HEK293T (cell line): ENCODE measurements around the gene FTCD.

Source experiments
- BHLHE40 ChIP-seq: fragments of 450-650 bp; IDR thresholded peaks from 2 replicates; pipeline ENCODE4 v1.6.1; 2016; ENCODE audit warnings: mild to moderate bottlenecking, moderate library complexity, borderline replicate concordance
- FOXA1 ChIP-seq: fragments of 450-650 bp; IDR thresholded peaks from 2 replicates; pipeline ENCODE4 v1.6.1; 2016; ENCODE audit warnings: mild to moderate bottlenecking
- FOXM1 ChIP-seq: fragments of 450-650 bp; IDR thresholded peaks from 2 replicates; pipeline ENCODE4 v1.6.1; 2017; ENCODE audit warnings: mild to moderate bottlenecking, borderline replicate concordance
- HDGF ChIP-seq: fragments of 450-650 bp; IDR thresholded peaks from 2 replicates; pipeline ENCODE4 v1.6.1; 2017; ENCODE audit warnings: antibody characterized with exemption, borderline replicate concordance
- L3MBTL2 ChIP-seq: fragments of 450-650 bp; conservative IDR thresholded peaks from 2 replicates; pipeline ENCODE4 v1.6.1; 2016; ENCODE audit warnings: mild to moderate bottlenecking
- SP1 ChIP-seq: fragments of 450-650 bp; IDR thresholded peaks from 2 replicates; pipeline ENCODE4 v1.6.1; 2017
- SUZ12 ChIP-seq: fragments of 450-650 bp; IDR thresholded peaks from 2 replicates; pipeline ENCODE4 v1.6.1; 2016; ENCODE audit warnings: mild to moderate bottlenecking
- TARDBP ChIP-seq: fragments of 450-650 bp; IDR thresholded peaks from 2 replicates; pipeline ENCODE4 v1.6.1; 2016

GRCh38 chr21:46168659-46169386 lies 13.4 kb upstream of the FTCD start:
- TF ChIP-seq FOXM1 (no peak), FOXA1 (no peak), SP1 (no peak), HDGF (no peak), SUZ12 (no peak), L3MBTL2 (no peak), TARDBP (no peak), BHLHE40 (no peak)
